ENCODE results near the gene MEG3. TPM values are rescaled to one million over a fixed set of nuclear protein-coding genes. Genes with fewer than 3 reads are reported as not detected.

The MEG3 gene
- total RNA-seq, 4 donors from 2014 or later: 1.2 to 18.9 (median 3.5) TPM

GRCh38 chr14:100884456-100884855, 58.5 kb downstream of the MEG3 start:
- intact Hi-C loops (cut with DNase I): no loop called here
- no peak for DNase-seq
- H3K36me3 ChIP-seq: no peaks in the 10 kb centered on the region
- no peaks in the 10 kb centered on the region for H3K4me1 ChIP-seq
- no peaks in the 10 kb centered on the region for H3K9me3 ChIP-seq
- H3K27me3 ChIP-seq: peaks cover 0 to 6% (median 0%) of the 10 kb centered on the region in 4 donors
- no peak overlapping the region for H3K27ac ChIP-seq
- no peak overlapping the region for H3K4me3 ChIP-seq
- TF ChIP-seq CTCF (IDR thresholded peaks at IDR 0.05) (no peak), POLR2A (IDR thresholded peaks at IDR 0.05) (no peak)
- WGBS, 2 donors: 86 to 90% methylated on average over 12 of the region's 13 CpGs

- no peaks in the 10 kb centered on the region for H3K9me3 ChIP-seq
- peaks cover 0 to 8% (median 0%) of the 10 kb centered on the region in 4 donors for H3K27me3 ChIP-seq
- H3K4me1 ChIP-seq: no peaks in the 10 kb centered on the region
- no peak overlapping the region for H3K4me3 ChIP-seq
- H3K27ac ChIP-seq: no peak overlapping the region
- DNase-seq: no peak
- TF ChIP-seq POLR2A (IDR thresholded peaks at IDR 0.05): no peak
- TF ChIP-seq CTCF (IDR thresholded peaks at IDR 0.05): no peak
- intact Hi-C loops (cut with DNase I): no loop called here
- 57 to 66% methylated on average over 2 of the region's 2 CpGs for WGBS, 2 donors
- no peaks in the 10 kb centered on the region for H3K36me3 ChIP-seq
Observed at GRCh38 chr14:100885196-100885595, 59.3 kb downstream of the MEG3 start.

- Histone ChIP-seq H3K27me3 (peaks cover 0 to 10% (median 0%) of the 10 kb centered on the region in 4 donors), H3K9me3 (no peaks in the 10 kb centered on the region), H3K4me1 (no peaks in the 10 kb centered on the region), H3K4me3 (no peak overlapping the region), H3K27ac (no peak overlapping the region), H3K36me3 (no peaks in the 10 kb centered on the region)
- DNase-seq: no peak
- TF ChIP-seq POLR2A (IDR thresholded peaks at IDR 0.05): no peak
- no peak for TF ChIP-seq CTCF (IDR thresholded peaks at IDR 0.05)
- intact Hi-C loops (cut with DNase I): no loop called here
- WGBS, 2 donors: 61 to 72% methylated on average over 4 to 5 of the region's 5 CpGs
Observed at GRCh38 chr14:100885617-100886016, 59.7 kb downstream of the MEG3 start.

GRCh38 chr14:100887728-100888335, 61.9 kb downstream of the MEG3 start:
- Histone ChIP-seq H3K9me3 (no peaks in the 10 kb centered on the region), H3K4me1 (no peaks in the 10 kb centered on the region), H3K36me3 (no peaks in the 10 kb centered on the region), H3K27ac (no peak overlapping the region), H3K4me3 (no peak overlapping the region), H3K27me3 (peaks cover 0 to 10% (median 0%) of the 10 kb centered on the region in 4 donors)
- TF ChIP-seq POLR2A (IDR thresholded peaks at IDR 0.05): no peak
- no peak for TF ChIP-seq CTCF (IDR thresholded peaks at IDR 0.05)
- WGBS, 2 donors: 32 to 36% methylated on average over 6 of the region's 6 CpGs
- intact Hi-C loops (cut with DNase I): no loop called here
- DNase-seq: no peak

- Histone ChIP-seq H3K27me3 (peaks cover 0 to 10% (median 0%) of the 10 kb centered on the region in 4 donors), H3K9me3 (no peaks in the 10 kb centered on the region), H3K4me1 (no peaks in the 10 kb centered on the region), H3K36me3 (no peaks in the 10 kb centered on the region), H3K27ac (no peak overlapping the region), H3K4me3 (no peak overlapping the region)
- 47 to 61% methylated on average over 5 of the region's 5 CpGs for WGBS, 2 donors
- intact Hi-C loops (cut with DNase I): no loop called here
- DNase-seq: no peak
- TF ChIP-seq CTCF (IDR thresholded peaks at IDR 0.05) (no peak), POLR2A (IDR thresholded peaks at IDR 0.05) (no peak)
Observed at GRCh38 chr14:100888789-100889315, 62.9 kb downstream of the MEG3 start.

All from esophagus squamous epithelium (tissue), 5 donors.